ENCODE results near the gene TRPV6.

TRPV6 gene

DNA sequence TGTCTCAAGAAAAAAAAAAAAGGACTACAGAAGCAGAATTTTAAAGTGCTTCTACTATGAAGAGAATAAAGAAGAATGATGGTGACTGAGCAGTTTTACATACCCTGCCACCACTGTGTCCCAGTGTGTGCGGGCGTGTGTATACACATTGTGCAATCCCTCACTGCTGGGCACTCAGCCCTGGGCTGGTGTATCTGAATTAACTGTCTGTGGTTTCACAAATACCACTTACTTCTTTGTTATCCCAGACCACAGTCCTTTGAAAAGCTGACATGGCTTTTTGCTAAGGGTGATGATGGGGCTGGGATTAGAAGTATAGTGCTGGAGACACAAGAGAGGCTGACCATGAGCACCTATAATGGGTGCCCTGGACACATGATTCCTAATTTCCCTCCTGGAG, 21.1 kb upstream of the TRPV6 start:
- DNase-seq = no peak

DNA sequence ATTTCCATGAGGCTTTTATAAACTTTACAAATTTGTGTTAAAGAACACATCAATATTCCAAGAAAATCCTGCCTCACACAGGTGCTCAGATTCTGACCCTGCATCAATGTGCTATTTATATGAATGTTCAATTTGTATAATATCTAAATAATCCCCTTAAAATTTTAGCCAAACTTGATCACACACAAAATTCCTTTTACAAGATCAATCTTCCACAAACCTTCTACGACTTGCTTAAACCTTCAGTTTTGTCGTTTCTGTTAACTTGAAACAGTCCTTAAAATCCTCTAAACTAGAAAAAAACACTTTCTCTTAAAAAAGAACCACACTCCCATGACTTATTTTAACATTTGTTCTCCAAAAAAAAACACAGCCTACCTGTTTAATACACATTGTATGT, 20.2 kb upstream of the TRPV6 start:
- no peak for DNase-seq

DNA sequence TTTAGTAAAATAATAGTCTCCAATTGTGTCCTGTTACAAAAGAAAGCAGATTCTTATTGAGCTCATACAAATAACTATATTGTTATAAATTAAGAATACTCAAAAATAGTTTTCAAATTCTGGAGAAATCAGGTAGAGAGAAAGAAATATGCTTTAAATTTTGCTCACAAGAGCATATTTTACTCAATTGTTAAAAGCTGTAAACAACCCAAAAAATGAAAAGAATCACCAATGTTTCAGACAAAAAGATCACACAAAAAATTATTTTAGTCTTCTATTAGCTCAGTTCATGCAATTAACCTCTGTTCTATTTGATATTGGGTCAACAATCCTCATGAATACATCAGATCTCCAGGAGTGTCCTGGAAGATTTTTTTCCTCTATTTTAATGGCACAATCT, 18.6 kb upstream of the TRPV6 start:
- DNase-seq = no peak

DNA sequence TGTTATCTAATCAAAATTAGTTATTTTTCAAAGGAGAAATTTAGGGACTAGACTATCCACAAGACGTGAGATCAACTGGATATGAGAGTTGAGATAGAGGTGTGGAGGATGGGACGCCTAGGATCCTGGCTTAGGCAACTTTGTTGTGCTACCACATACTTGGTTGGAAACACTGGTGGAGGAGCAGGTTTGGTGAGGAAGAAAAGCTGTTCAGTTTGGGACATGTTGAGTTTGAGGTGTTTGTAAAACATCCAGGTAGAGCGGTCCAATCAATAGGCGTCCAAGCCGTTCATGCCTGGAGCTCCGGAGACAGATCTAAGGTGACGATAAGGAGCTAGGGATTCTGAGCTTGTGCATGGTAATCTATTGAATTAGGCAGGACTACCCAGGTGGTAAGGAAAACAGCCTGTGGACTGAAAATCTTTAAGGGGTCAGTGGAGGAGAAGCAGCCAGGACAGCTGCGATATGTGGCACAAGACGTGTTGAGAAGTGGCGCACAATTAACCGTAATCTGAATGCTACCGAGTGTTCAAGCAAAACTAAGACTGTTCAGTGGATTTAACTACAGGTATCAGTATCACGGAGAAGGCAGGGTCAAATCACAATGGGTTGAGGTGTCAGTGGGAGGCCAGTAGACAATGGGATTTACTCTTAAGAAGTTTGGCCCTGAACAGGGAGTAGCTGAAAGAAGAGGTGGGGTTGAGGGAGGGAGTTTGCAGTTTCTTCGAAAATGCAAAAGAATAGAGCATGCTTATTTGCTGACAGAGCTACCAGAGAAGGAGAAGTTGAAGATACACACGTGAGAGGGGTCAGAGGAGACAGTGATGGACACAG, 16.1 kb upstream of the TRPV6 start:
- no peak for DNase-seq

DNA sequence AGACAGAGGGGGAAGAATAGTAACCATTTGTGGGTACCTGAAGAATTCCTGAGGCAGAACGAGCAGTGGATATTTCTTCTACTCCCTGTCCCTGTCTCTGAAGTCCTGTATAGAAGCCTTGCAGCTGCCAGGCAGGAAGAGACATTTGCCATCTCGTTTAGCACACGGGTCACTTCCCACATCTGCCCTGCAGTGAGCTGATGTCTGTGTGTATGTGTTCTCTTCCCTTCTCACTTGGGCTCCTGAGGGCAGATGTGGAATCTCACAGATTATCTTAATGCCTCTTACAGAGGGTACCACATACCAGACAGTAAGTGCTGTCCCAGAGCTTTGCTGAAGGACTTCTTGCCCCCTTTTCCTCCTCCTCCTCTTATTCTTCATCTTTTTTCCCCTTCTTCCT, 14.1 kb upstream of the TRPV6 start:
- DNase-seq = no peak

DNA sequence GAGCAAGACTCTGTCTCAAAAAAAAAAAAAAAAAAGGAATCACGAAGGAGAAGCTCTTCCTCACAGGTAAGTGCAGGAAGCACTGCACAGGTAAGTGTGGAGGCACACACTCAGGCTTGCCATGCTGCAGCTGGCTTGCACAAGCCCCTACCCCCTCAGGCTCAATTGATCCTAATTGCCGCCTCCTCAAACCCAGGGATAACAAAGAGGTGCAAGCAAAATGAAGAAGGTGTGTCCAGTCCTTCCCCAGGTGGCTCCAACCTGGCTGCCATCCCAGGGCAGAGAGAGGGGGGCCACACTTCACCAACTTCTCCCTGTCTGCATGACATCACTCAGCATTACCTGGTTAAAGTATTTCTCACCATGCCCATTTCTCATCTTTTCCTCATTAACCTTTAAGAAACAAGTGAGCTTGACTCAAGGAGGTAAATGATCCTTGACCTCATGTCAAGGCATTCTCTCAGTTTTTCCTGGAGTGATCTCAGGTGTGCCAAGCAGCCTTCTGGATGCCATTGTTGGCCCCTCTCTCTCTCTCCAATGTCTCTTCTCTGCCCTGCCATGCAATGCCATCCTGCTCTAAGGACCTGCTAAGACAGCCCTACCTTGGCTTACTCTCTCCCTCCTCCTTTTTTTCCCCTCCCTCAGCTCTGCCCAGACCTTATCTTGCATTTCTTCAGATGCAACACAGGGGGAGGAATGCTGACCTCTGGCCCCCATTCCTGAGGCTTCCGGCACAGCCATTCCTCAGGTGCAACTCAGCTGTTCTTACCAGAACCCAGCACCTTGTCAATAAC, 13.0 kb upstream of the TRPV6 start:
- DNase-seq = peak; percentile 87

DNA sequence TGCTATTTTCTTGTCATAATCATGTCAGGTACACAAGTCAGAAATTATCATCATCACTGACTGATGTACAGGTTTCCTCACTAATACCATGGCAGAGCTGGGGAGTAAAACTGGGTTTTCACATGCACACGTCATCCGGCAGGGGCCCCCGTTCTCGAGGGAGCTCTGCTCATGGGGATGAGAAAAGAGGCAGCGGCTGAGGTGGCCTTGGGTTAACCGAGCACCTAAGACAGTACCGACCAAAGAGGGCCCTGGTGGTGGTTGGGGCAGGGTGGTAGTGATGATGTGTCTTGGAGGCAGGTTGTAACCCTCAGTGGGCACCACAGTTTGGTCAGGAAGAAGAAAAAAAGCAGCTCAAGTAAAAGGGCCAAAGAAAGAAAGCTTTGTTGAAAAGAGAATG, 12.1 kb upstream of the TRPV6 start:
- DNase-seq = no peak

DNA sequence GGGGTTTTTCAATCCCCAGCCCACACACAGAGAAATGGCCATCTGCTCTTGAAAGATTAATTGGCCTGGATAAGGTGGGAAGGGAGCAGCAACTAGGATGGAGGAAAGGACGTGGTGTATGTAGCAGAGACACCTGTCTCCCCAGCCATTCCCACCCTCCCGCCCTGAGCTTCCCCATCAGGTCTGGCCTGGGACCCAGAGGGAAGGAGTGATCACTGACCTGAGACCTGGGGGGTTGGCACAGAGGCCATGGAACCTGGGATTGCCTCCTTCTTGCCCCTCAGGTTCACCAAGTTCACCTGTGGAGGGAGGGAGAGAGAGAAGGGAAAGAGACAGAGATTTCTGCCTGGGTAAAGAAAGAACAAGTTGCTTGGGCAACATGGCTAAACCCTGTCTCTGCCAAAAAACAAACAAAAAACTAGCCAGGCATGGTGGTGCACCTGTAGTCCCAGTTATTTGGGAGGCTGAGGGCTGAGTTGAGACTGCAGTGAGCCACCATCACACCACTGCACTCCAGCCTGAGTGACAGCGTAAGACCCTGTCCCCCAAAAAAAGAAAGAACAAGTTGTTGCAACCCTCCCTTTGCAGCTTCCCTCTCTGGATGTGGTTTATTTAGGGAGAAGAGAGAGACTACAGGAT, 11.3 kb upstream of the TRPV6 start:
- DNase-seq = no peak

DNA sequence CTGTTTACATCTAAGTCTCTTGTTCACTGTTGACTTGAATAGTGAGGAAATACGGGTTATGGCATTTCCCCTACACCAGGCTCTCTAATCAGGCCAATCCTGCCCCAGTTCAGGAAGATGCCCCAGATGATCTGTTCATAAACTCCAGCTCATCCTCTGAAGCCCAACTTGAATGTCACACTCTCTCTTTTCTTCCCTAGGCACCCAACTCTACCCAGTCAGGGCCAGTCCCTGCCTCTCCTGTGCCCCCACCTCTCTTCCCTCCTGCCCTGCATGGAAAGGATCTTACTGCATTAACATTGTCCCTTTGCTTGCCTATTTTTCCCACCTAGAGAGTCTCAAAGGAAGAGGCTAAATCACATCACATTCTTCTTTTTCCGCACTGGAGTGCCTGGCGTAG, 10.6 kb upstream of the TRPV6 start:
- no peak for DNase-seq

DNA sequence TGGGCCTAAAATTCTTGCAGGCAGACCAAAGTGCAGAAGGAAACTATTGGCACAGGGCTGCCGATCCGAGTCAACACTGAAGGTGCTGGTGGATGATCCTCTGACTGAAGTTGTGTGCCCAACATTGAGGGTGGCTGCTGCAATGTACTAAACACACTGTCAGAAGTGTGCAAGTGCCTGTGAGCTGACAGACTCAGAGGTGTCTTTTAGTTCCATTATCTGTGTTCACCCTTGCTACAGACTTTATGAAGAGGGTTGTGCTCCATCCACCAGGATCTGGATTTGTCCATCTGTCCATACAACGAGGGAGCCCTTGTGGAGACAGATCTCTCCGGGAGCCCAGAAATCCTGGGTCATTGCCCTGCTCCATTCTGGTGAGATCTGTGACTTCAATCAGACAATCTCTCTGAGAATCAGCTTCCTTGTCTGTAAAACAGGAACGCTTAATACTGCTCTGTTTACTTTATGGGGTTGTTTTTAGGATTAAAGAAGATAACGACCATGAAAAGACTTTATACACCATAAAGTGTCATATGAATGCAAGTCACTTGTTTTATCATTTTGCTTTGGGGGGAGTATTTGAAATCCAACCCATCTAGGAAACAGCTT, 9.5 kb upstream of the TRPV6 start:
- DNase-seq = no peak

DNA sequence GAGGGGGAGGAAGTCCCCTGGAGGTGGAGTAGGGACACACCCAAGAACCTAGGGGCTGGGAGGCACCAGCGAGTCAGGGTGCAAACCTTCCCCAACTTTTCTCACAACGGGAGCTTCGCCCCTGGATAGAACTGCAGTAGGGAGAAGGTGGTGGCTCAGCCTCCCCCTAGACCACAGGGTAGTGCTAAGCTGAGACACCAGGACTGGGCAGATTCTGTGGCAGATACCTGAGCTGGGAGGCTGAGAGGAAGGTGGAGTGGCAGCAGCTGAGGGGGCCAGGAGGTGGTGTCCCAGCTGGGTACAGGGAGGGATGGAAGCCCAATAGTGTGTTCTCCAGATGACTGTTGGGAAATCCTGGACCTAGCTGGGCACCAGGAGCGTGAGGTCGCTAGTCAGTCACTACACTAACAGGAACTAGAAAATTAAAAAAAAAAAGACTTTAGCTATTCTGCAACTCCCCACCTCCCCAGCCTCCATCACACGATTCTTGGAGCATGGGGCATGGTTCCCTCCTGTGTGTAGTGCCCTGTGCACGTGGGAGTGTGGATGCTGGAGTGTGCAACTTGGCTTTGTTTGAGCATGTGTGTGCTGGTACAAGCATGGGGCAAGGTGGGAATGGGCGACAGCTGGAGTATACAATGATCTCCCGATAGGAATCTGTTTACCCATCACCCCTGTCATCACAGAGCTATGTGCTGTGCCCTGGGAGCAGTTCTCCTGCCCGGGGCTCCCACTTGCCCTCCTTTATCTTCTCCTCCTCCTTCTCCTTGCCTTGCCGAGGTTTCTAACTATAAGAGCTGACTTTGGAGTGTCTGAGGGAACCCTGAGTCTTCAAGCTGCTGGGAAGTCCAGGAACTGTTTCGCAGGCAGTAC, 8.8 kb upstream of the TRPV6 start:
- no peak for DNase-seq

DNA sequence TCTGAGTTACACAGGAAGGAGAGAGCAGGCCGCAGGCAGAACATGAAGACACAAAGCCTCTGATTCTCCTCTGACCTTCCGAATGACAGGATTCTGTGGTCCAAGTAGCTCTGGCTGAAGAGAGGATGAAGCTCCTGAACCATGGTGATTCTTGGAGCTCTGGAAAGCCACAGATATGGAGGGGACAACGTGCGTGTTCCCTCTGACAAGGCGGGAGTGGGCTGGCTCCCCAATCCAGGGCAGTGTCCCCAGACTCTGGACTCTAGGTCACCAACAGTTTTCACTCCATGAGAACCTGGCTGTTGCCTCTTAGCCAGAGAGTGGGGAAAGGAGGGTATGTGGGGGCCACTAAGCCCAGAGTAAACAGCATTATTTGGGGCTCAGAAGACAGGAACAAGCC, 7.4 kb upstream of the TRPV6 start:
- DNase-seq = no peak

DNA sequence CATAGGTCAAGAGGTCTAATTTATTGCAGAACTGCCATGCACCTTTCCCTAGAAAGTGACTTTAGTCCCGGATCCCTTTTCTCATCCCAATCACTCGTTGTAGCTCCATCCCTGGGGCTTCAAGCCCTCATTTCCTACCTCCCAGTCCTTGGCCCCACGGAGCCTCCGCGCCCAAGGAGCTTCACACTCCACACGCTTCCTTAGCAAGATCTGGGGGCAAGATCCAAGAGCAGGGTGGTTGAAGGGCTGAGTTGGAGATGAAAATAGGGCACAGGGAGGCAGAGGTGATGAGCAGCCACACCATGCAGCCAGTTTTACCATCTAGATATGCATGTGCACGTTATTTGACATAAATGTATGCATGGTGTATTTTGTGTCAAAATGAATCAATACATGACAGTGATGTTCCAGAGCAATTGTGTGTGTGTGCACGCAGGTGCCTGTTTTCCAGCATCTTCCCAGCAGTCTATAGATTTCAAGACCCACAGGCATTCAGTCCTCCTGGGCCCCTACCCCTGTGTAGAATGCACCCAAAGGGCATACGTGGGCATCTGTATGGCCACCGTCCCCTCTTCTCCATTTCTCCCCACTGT, 6.0 kb upstream of the TRPV6 start:
- no peak for DNase-seq

DNA sequence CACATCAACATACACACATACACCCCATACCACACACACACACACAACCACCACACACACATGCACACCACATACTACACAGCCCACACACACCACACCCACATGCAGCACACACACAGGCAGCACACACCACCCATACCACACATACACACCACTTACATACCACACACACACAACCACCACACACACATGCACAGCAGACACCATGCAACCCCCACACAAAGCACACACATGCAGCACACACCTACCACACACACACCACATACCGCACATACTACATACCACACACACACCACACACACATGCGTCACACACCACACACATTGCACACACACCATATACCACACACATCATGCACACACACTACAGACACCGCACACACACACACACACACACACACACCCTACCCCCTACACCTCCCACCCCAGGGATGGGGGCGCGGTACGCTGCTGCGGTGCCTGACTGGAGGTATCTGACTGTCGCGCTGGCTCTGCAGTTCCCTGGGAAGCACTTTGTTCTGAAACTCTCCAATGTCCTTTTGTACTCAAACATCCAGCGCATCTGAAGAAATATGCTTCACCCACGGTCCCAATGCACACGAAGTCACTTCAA, 5.4 kb upstream of the TRPV6 start:
- no peak for DNase-seq

DNA sequence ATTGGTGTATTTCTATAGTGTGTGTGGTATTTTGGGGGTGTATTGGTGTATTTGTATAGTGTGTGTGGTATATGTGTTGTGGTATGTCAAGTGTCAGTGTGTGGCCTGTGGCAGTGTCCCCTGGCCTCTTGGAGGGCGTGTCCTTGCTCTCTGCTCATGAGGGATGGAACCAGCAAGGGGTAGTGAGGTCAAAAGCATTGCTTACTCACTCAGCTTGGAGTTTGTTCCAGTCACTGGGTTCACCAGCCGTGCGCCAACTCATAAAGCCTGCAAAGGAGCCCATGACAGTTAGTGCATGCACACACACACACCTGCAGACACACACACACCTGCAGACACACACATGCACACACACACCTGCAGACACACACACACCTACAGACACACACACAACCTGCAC, 4.3 kb upstream of the TRPV6 start:
- no peak for DNase-seq

DNA sequence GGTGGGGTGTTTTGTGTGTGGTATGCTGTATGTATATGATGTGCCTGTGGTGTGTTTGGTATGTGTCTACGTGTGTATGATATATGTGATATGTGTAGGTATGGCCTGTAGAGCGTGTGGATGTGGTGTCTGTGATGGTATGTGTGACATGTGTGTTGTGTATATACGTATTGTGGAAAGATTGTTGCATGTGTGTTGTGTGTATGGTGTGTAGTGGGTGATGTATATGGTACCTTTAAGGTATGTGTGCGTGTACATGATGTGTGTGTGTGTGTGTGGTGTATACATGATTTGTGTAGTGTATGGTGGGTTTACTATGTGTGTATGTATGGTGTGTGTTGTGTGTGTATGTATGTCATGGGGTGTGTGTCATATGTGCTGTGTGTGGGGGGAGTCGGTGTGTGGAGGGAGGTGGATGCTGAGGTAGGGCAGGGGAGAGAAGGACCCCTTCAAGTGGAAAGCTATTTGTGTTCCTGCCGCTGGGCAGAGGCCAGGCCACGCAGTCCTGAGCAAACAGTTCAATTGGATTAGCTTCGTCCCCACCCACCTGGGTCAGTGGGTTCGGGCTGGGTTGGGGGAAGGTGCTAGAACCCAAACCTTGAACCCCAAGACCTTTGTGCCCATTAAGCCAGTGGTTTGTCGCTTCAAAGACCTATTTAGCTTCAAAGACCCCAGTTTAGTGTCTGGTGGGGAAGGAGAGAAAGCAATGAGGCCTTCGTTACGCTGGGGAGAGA, 1.9 kb upstream of the TRPV6 start:
- DNase-seq = no peak

DNA sequence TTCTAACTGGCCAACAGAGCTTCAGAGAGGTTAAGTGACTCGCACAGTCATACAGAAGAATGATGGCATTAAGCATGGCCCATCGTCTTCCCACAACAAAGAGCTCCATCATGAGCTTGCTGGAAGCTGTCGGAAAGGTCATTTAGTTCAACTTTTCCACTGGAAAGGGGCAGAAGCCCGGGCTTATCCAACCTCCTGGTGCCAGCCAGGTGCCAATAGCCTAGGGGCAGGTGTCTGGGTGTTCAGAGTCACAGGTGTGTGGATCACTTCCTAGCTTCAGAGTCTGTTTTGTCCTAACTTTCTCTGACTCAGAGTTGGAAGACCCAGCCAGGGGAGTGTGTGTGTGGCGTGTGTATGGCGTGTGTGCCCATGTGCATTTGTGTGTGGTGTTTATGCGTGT, 1.3 kb upstream of the TRPV6 start:
- DNase-seq = no peak

DNA sequence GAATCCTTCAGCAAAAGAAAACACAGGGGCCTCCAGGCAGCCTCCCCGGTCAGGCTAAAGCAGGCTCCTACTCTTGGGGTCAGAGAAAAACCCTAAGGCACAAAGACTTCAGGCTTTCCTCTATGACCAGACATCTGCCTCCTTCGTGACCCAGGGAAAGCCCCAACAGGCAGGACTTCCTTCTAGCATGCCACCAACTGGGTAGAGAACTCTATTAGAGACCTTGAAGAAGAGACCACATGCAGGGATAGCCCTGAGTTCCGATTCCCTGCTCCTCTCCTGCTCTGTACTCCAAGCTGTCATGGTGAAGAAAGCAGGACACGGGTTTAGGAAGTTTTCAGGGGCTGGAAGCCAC, 1.3 kb downstream of the TRPV6 start:
- no peak for DNase-seq

DNA sequence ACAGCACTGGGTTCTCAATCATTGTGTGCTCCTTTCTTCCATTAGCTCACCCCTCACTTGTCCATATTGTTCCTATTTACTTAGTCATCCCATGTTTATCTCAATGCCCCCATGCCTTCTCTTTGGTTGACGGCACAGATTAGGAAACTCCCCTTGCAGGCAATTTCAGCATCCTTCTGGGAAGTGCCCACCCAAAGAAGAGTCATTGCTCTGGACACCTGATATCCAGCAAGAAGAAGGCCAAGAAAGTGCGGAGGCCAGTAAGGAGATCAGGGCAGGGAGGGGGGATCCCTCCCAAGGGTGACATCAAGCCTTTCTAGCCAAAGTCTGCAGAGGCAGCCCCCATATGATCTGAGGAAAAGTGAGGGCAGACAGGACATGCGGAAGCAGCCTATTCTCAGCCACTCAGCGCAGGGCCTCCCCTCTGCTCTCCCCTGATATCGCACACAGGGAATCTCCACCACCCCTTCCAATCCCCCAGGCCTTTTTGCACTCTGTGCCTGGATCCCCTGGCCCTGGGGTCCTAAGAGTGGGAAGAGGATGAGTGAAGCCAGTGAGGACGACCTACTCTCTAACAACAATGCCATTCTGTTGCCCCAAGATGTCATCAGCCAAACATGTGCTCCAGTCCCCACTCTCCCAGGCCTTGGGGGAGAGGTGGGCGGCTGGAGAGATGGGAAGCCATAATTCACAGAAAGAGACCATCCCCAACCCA, 1.8 kb downstream of the TRPV6 start:
- no peak for DNase-seq

DNA sequence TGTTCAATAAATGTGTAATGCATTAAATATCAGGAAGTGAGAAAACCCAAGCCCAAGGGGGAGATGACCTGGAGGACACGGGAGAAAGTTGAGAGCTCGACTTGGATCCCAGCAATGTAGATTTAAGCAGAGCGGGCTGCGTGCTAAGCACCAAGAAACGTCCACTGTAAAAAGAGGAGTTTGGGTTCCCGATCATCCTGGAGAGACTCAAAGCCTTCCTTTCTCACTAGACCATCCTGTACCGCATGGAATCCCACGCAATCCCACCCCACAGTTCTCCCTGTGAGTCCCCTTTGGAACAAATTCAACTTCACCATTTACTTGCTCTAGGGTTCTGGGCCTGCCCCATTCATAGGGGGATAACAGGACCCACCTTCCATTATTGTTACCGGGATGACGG, 2.4 kb downstream of the TRPV6 start:
- no peak for DNase-seq

DNA sequence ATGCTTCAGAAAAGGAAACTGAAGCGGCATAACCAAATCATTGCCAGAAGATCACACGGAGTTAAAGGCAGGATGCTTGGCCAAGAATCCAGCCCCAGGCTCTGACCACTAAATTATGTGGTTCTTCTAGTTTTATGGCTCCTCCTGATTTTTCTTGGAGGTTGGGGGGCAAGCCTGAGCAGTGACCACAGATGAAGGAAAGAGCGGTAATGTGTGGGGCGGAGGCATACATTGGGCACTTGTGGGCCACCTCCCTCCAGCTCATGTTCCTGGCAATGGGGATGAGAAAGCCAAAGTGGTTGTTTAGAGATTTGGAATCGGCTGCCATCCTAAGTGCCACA, 3.2 kb downstream of the TRPV6 start:
- DNase-seq = no peak

Data from NCI-H1105 treated with DMSO at 0.1 percent for 48 hours (cell line).